Measurements from ENCODE around the gene SLC16A1. TPM values are rescaled to one million over a fixed set of nuclear protein-coding genes. Genes with fewer than 3 reads are reported as not detected.
"Not testable (repeated sequence)": the region's sequence is repeated elsewhere in the genome, so short reads cannot be mapped to it uniquely, and the experiment has no call there.

The SLC16A1 gene
- polyA plus RNA-seq, 1 donor = 43.0 TPM

DNA sequence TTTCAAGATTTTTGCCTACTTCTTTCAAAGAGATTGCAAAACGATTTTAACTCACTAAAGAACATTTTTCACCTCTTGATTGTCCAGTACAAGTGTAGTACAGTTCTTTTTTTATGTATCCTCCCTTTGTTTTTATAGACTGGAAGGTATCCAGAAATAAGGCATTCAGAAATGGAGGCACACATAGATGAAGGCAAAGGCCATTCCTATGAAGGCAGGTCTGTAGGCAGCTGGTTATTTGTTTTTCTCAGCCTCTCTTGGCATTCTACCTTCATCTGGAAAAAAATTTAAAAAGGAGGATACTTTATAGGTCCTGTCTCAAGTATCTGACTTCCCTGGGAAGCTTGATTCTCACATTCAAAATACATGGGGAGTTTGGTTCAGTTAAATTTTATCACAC, 18.6 kb upstream of the SLC16A1 start:
- no peaks in the 10 kb centered on the region for H3K36me3 ChIP-seq (ENCODE audit: control insufficient read depth, insufficient read depth, low read length)
- no peaks in the 10 kb centered on the region for H3K9me3 ChIP-seq (ENCODE audit: control insufficient read depth, low read depth, low read length)
- WGBS (ENCODE audit: insufficient coverage, low lambda C conversion rate) = 100% methylated on average over 1 of the region's 1 CpG
- DNase-seq = no peak
- no peaks in the 10 kb centered on the region for H3K4me1 ChIP-seq (ENCODE audit: control insufficient read depth, insufficient read depth, low read length)
- H3K27me3 ChIP-seq (ENCODE audit: control insufficient read depth, insufficient read depth, low read length) = no peaks in the 10 kb centered on the region
- no peak overlapping the region for H3K4me3 ChIP-seq (ENCODE audit: low read length)
- no peak overlapping the region for H3K27ac ChIP-seq (ENCODE audit: low read length)

DNA sequence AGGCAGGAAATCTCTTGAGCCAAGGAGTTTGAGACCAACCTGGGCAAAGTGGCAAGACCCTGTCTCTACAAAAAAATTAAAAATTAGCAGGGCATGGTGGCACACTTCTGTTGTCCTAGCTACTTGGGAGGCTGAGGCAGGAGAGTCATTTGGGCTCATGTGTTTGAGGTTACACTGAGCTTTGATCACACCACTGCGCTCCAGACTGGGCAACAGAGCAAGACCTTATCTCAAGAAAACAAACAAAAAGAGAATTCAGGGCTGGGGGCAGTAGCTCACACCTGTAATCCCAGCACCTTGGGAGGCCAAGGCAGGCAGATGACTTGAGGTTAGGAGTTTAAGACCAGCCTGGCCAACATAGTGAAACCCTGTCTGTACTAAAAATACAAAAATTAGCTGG, 17.8 kb upstream of the SLC16A1 start:
- H3K27me3 ChIP-seq (ENCODE audit: control insufficient read depth, insufficient read depth, low read length) = no peaks in the 10 kb centered on the region
- H3K27ac ChIP-seq (ENCODE audit: low read length) = no peak overlapping the region
- no peaks in the 10 kb centered on the region for H3K9me3 ChIP-seq (ENCODE audit: control insufficient read depth, low read depth, low read length)
- DNase-seq = no peak
- no peaks in the 10 kb centered on the region for H3K4me1 ChIP-seq (ENCODE audit: control insufficient read depth, insufficient read depth, low read length)
- WGBS (ENCODE audit: insufficient coverage, low lambda C conversion rate) = no CpG with 5 or more reads among the region's 1 CpG
- no peak overlapping the region for H3K4me3 ChIP-seq (ENCODE audit: low read length)
- H3K36me3 ChIP-seq (ENCODE audit: control insufficient read depth, insufficient read depth, low read length) = no peaks in the 10 kb centered on the region

DNA sequence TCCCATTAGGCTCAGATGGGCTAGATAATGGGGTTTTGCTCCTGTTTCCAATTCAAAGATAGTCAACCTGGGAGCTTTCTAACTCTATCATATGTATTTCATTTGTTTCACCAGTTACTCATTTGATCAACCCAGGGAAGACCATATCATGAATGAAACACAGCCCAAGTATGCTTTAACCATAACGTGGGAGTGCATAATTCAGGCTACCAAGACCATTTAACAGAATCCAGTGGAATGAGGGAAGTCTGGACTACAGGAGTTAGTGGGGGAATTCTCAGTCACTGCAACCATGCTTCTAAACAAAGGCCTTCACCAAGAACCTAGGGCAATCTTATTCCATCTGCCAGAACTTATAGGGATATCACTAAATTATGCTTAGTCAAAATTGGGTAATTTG, 15.0 kb upstream of the SLC16A1 start:
- no peaks in the 10 kb centered on the region for H3K27me3 ChIP-seq (ENCODE audit: control insufficient read depth, insufficient read depth, low read length)
- no peak overlapping the region for H3K27ac ChIP-seq (ENCODE audit: low read length)
- no peak for DNase-seq
- no peaks in the 10 kb centered on the region for H3K9me3 ChIP-seq (ENCODE audit: control insufficient read depth, low read depth, low read length)
- H3K4me3 ChIP-seq (ENCODE audit: low read length) = no peak overlapping the region
- WGBS (ENCODE audit: insufficient coverage, low lambda C conversion rate) = no CpG with 5 or more reads among the region's 1 CpG
- H3K4me1 ChIP-seq (ENCODE audit: control insufficient read depth, insufficient read depth, low read length) = no peaks in the 10 kb centered on the region
- H3K36me3 ChIP-seq (ENCODE audit: control insufficient read depth, insufficient read depth, low read length) = peaks cover 7% of the 10 kb centered on the region

- no peak for DNase-seq
- Histone ChIP-seq H3K4me1 (ENCODE audit: control insufficient read depth, insufficient read depth, low read length) (no peaks in the 10 kb centered on the region), H3K27me3 (ENCODE audit: control insufficient read depth, insufficient read depth, low read length) (no peaks in the 10 kb centered on the region), H3K4me3 (ENCODE audit: low read length) (no peak overlapping the region), H3K9me3 (ENCODE audit: control insufficient read depth, low read depth, low read length) (no peaks in the 10 kb centered on the region), H3K27ac (ENCODE audit: low read length) (no peak overlapping the region), H3K36me3 (ENCODE audit: control insufficient read depth, insufficient read depth, low read length) (peaks cover 7% of the 10 kb centered on the region)
- 88% methylated on average over 3 of the region's 4 CpGs for WGBS (ENCODE audit: insufficient coverage, low lambda C conversion rate)
Measured at GRCh38 chr1:112964347-112964746, 8.4 kb upstream of the SLC16A1 start.

- Histone ChIP-seq H3K4me3 (ENCODE audit: low read length) (no peak overlapping the region), H3K4me1 (ENCODE audit: control insufficient read depth, insufficient read depth, low read length) (no peaks in the 10 kb centered on the region), H3K36me3 (ENCODE audit: control insufficient read depth, insufficient read depth, low read length) (no peaks in the 10 kb centered on the region), H3K9me3 (ENCODE audit: control insufficient read depth, low read depth, low read length) (no peaks in the 10 kb centered on the region), H3K27me3 (ENCODE audit: control insufficient read depth, insufficient read depth, low read length) (no peaks in the 10 kb centered on the region), H3K27ac (ENCODE audit: low read length) (no peak overlapping the region)
- 100% methylated on average over 1 of the region's 4 CpGs for WGBS (ENCODE audit: insufficient coverage, low lambda C conversion rate)
- no peak for DNase-seq
Measured at GRCh38 chr1:112961072-112961471, 5.1 kb upstream of the SLC16A1 start.

DNA sequence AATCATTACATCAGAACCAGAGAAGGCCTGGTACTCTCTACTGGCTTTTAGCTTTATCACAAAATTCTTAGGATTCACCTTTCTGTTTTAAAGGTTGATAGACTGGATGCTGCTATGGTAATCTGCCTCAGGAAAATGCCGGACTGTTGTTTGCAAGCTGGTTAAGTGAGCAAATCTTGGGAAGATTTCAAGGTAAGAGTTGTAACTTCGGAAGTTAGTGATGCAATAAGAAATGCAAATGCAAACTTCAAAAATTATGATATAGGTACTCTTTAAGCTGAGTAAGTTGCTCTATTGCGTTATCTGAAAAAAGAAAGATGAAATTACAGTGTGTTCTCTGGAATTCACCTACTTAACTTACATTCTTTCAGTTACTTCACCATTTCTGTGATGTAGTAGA, 4.4 kb upstream of the SLC16A1 start:
- WGBS (ENCODE audit: insufficient coverage, low lambda C conversion rate) = 100% methylated on average over 2 of the region's 3 CpGs
- H3K4me1 ChIP-seq (ENCODE audit: control insufficient read depth, insufficient read depth, low read length) = no peaks in the 10 kb centered on the region
- H3K27me3 ChIP-seq (ENCODE audit: control insufficient read depth, insufficient read depth, low read length) = no peaks in the 10 kb centered on the region
- H3K4me3 ChIP-seq (ENCODE audit: low read length) = no peak overlapping the region
- no peak overlapping the region for H3K27ac ChIP-seq (ENCODE audit: low read length)
- no peak for DNase-seq
- H3K9me3 ChIP-seq (ENCODE audit: control insufficient read depth, low read depth, low read length) = peaks cover 4% of the 10 kb centered on the region
- H3K36me3 ChIP-seq (ENCODE audit: control insufficient read depth, insufficient read depth, low read length) = no peaks in the 10 kb centered on the region

- H3K9me3 ChIP-seq (ENCODE audit: control insufficient read depth, low read depth, low read length); H3K27ac ChIP-seq (ENCODE audit: low read length); H3K4me1 ChIP-seq (ENCODE audit: control insufficient read depth, insufficient read depth, low read length); H3K36me3 ChIP-seq (ENCODE audit: control insufficient read depth, insufficient read depth, low read length); H3K27me3 ChIP-seq (ENCODE audit: control insufficient read depth, insufficient read depth, low read length); DNase-seq; H3K4me3 ChIP-seq (ENCODE audit: low read length): not testable (repeated sequence)
- no CpG with 5 or more reads among the region's 7 CpGs for WGBS (ENCODE audit: insufficient coverage, low lambda C conversion rate)
Measured at GRCh38 chr1:112958236-112958635, 2.2 kb upstream of the SLC16A1 start.

DNA sequence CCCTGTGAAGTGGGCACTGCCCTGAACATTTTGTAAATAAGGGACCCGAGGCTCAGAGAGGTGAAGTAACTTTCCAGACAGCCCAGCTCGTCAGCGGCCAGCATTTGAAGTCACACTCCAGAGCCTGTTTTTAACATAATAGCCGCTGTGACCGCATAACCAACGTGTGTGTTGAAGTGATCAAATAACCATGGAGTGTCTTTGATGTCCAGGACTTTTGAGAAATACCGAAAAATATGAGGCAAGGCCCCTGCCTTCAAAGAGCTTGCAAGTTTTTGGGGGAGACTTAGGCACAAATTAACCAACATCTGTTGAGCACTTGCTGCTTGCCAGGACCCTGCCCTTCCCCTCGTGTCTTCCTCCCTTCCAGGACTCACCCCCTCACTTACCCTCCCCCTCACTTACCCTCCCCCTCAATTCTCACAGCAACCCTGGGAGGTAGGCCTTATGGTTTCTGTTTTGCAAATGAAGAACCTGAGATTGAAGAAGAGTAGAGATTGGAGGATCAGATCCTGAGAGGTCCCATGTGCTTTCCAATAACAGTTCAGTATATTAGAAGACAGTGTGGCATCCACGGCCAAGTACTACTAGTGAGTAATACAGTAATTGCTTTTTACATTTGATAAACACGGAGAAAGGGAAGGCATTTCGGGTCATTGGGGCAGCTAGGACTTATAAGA, 1.3 kb upstream of the SLC16A1 start:
- H3K4me3 ChIP-seq (ENCODE audit: low read length) = peak overlapping the region; percentile 84
- no peaks in the 10 kb centered on the region for H3K27me3 ChIP-seq (ENCODE audit: control insufficient read depth, insufficient read depth, low read length)
- H3K27ac ChIP-seq (ENCODE audit: low read length) = peak overlapping the region; percentile 32
- H3K36me3 ChIP-seq (ENCODE audit: control insufficient read depth, insufficient read depth, low read length) = no peaks in the 10 kb centered on the region
- no CpG with 5 or more reads among the region's 11 CpGs for WGBS (ENCODE audit: insufficient coverage, low lambda C conversion rate)
- H3K9me3 ChIP-seq (ENCODE audit: control insufficient read depth, low read depth, low read length) = peaks cover 4% of the 10 kb centered on the region
- DNase-seq = peak; percentile 46 to 85
- no peaks in the 10 kb centered on the region for H3K4me1 ChIP-seq (ENCODE audit: control insufficient read depth, insufficient read depth, low read length)

- peak overlapping the region; percentile 78 for H3K27ac ChIP-seq (ENCODE audit: low read length)
- H3K4me3 ChIP-seq (ENCODE audit: low read length) = peak overlapping the region; percentile 84
- H3K9me3 ChIP-seq (ENCODE audit: control insufficient read depth, low read depth, low read length) = peaks cover 4% of the 10 kb centered on the region
- peak in 1 of 2 donors; percentile 5 for DNase-seq
- WGBS (ENCODE audit: insufficient coverage, low lambda C conversion rate) = no CpG with 5 or more reads among the region's 38 CpGs
- no peaks in the 10 kb centered on the region for H3K36me3 ChIP-seq (ENCODE audit: control insufficient read depth, insufficient read depth, low read length)
- H3K4me1 ChIP-seq (ENCODE audit: control insufficient read depth, insufficient read depth, low read length) = no peaks in the 10 kb centered on the region
- no peaks in the 10 kb centered on the region for H3K27me3 ChIP-seq (ENCODE audit: control insufficient read depth, insufficient read depth, low read length)
Measured at GRCh38 chr1:112956544-112957132, 642 bp upstream of the SLC16A1 start.

DNA sequence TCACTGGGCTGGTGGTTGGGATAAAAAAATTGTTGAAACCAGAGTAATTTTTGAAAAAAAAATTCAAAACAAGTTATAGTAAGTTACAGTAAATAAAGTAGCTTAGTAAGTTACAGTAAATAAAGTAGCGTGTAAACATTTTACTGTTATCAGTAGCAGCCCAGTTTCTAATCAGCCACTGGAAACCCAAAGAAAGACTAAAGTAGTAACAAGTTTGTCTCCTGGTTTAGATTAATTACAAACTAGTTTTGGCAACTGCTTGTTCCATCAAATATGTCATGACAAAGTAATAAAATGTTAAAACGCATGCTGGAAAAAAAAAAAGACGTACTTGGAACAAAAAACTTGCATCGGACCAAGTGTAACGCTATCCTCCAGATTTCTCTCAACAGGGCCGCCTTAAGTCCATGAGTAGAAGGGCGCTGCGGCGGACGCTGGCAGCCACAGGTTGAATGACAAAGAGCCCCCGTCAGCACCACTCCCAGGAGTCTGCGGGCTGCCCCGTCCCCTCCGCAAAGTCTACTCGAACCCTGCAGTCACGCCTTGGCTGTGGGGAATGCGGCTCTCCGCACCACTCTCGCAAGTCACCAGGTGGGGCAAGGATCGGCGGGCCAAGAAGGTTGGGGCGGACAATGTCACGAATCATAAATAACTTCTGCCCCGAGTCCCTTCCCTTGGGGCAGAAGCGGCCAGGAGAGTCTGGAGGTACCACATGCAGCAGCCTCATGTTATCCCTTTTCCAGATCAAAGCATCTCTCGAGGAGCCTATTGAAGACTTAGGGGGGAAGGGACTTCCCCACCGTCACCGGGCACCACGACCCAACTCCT, 837 bp downstream of the SLC16A1 start:
- Histone ChIP-seq H3K27me3 (ENCODE audit: control insufficient read depth, insufficient read depth, low read length) (no peaks in the 10 kb centered on the region), H3K9me3 (ENCODE audit: control insufficient read depth, low read depth, low read length) (peaks cover 4% of the 10 kb centered on the region), H3K4me3 (ENCODE audit: low read length) (peak overlapping the region; percentile 84), H3K36me3 (ENCODE audit: control insufficient read depth, insufficient read depth, low read length) (no peaks in the 10 kb centered on the region), H3K27ac (ENCODE audit: low read length) (peak overlapping the region; percentile 84), H3K4me1 (ENCODE audit: control insufficient read depth, insufficient read depth, low read length) (no peaks in the 10 kb centered on the region)
- peak; percentile 44 to 84 for DNase-seq
- WGBS (ENCODE audit: insufficient coverage, low lambda C conversion rate) = no CpG with 5 or more reads among the region's 29 CpGs
